Hepatocyte (in vitro differentiated cells): Measurements from ENCODE around the gene DUSP6. TPM values are rescaled to one million over a fixed set of nuclear protein-coding genes. Genes with fewer than 3 reads are reported as not detected.
A peak's percentile ranks its signal among the peaks of the same experiment; 100 is the strongest.

Experiments
- DNase-seq: peaks from one replicate; pipeline ENCODE4 v3.0.0-alpha.2; 2016; ENCODE audit warnings: low spot score
- H2AFZ ChIP-seq: fragments of 200-600 bp; sonication (generic); 2 replicates; pipeline ENCODE4 v1.6.0; 2016; ENCODE audit warnings: antibody characterized with exemption, mild to moderate bottlenecking
- H3K27ac ChIP-seq: fragments of 200-600 bp; sonication (generic); 2 replicates; pipeline ENCODE4 v1.5.1; 2016; ENCODE audit warnings: mild to moderate bottlenecking
- H3K27me3 ChIP-seq: fragments of 200-600 bp; sonication (generic); 2 replicates; pipeline ENCODE4 v1.6.1; 2016
- H3K36me3 ChIP-seq: fragments of 200-600 bp; sonication (generic); replicated peaks from 2 replicates; pipeline ENCODE4 v1.5.1; 2016; ENCODE audit warnings: low read depth; ENCODE audit not compliant: insufficient read depth
- H3K4me1 ChIP-seq: fragments of 200-600 bp; sonication (generic); 2 replicates; pipeline ENCODE4 v1.5.1; 2016; ENCODE audit warnings: mild to moderate bottlenecking, moderate library complexity; ENCODE audit not compliant: insufficient read depth
- H3K4me2 ChIP-seq: fragments of 200-600 bp; sonication (generic); 2 replicates; pipeline ENCODE4 v1.6.0; 2016
- H3K4me3 ChIP-seq: fragments of 200-600 bp; sonication (generic); 2 replicates; pipeline ENCODE4 v1.5.1; 2016; ENCODE audit warnings: mild to moderate bottlenecking
- H3K79me2 ChIP-seq: fragments of 200-600 bp; sonication (generic); 2 replicates; pipeline ENCODE4 v1.6.0; 2017; ENCODE audit warnings: mild to moderate bottlenecking
- H3K9me2 ChIP-seq: fragments of 200-600 bp; sonication (generic); replicated peaks from 2 replicates; pipeline ENCODE4 v1.6.0; 2017; ENCODE audit warnings: mild to moderate bottlenecking; ENCODE audit not compliant: insufficient read depth
- H3K9me3 ChIP-seq: fragments of 200-600 bp; sonication (generic); 2 replicates; pipeline ENCODE4 v1.5.1; 2016; ENCODE audit warnings: low read depth, mild to moderate bottlenecking
- H4K20me1 ChIP-seq: fragments of 200-600 bp; sonication (generic); 2 replicates; pipeline ENCODE4 v1.6.0; 2016; ENCODE audit warnings: mild to moderate bottlenecking; ENCODE audit not compliant: insufficient read depth, poor library complexity, severe bottlenecking
- CTCF ChIP-seq: fragments of 200-600 bp; sonication (generic); IDR thresholded peaks from 2 replicates; pipeline ENCODE4 v1.5.1; 2016; ENCODE audit warnings: antibody characterized with exemption, mild to moderate bottlenecking; ENCODE audit not compliant: poor library complexity
- EZH2 ChIP-seq: fragments of 200-600 bp; sonication (generic); IDR thresholded peaks from 2 replicates; pipeline ENCODE4 v1.6.1; 2016; ENCODE audit warnings: antibody characterized with exemption, mild to moderate bottlenecking, borderline replicate concordance
- EZH2phosphoT487 ChIP-seq: fragments of 200-600 bp; sonication (generic); IDR thresholded peaks from one replicate; pipeline ENCODE4 v1.6.1; 2018; ENCODE audit warnings: antibody characterized with exemption, mild to moderate bottlenecking, low read depth, moderate library complexity; ENCODE audit not compliant: unreplicated experiment, severe bottlenecking
- WGBS: methylation state at CpG from one replicate; pipeline ENCODE4 v1.1.6; 2016; ENCODE audit warnings: low lambda C conversion rate; ENCODE audit errors: missing lambda C conversion rate; 5-methylcytosine and 5-hydroxymethylcytosine counted together
- polyA plus RNA-seq: library from polyadenylated mRNA; unstranded; fragments of >200 nt; fragmentation: Nextera tagmentation; extraction: Ambion mirVana; gene quantifications from 2 replicates; pipeline ENCODE4 v1.2.1, GENCODE V29; 2016
- total RNA-seq: library from RNA; depleted of rRNA; stranded (reverse); fragments of >200 nt; gene quantifications from 2 replicates; pipeline ENCODE4 v1.2.3, GENCODE V29; 2014

DUSP6 gene
- total and polyA plus RNA-seq, 2 experiments from 2014 or later: 51.8 to 52.5 TPM

- Histone ChIP-seq H3K27ac (no peak overlapping the region), H4K20me1 (no peaks in the 10 kb centered on the region), H3K4me3 (no peak overlapping the region), H3K27me3 (no peaks in the 10 kb centered on the region), H3K36me3 (no peaks in the 10 kb centered on the region), H3K9me2 (no peaks in the 10 kb centered on the region), H3K79me2 (peaks cover 17% of the 10 kb centered on the region), H3K4me1 (no peaks in the 10 kb centered on the region), H3K4me2 (no peak overlapping the region), H2AFZ (no peak overlapping the region), H3K9me3 (no peaks in the 10 kb centered on the region)
- no peak for DNase-seq
- TF ChIP-seq EZH2phosphoT487: no peak
- no peak for TF ChIP-seq EZH2
- no peak for TF ChIP-seq CTCF
- 72% methylated on average over 10 of the region's 10 CpGs for WGBS
Measured at GRCh38 chr12:89344043-89344861, 8.0 kb downstream of the DUSP6 start.

- no peak overlapping the region for H3K4me2 ChIP-seq
- H3K9me3 ChIP-seq: no peaks in the 10 kb centered on the region
- H2AFZ ChIP-seq: no peak overlapping the region
- TF ChIP-seq EZH2 (no peak), EZH2phosphoT487 (no peak), CTCF (no peak)
- H3K4me3 ChIP-seq: no peak overlapping the region
- no peaks in the 10 kb centered on the region for H4K20me1 ChIP-seq
- 89% methylated on average over 3 of the region's 3 CpGs for WGBS
- no peaks in the 10 kb centered on the region for H3K27me3 ChIP-seq
- peak; percentile 16 for DNase-seq
- no peaks in the 10 kb centered on the region for H3K36me3 ChIP-seq
- H3K9me2 ChIP-seq: no peaks in the 10 kb centered on the region
- peaks cover 6% of the 10 kb centered on the region for H3K79me2 ChIP-seq
- H3K27ac ChIP-seq: no peak overlapping the region
- no peaks in the 10 kb centered on the region for H3K4me1 ChIP-seq
Measured at GRCh38 chr12:89343127-89343526, 9.2 kb downstream of the DUSP6 start.

- no peaks in the 10 kb centered on the region for H4K20me1 ChIP-seq
- H3K27me3 ChIP-seq: no peaks in the 10 kb centered on the region
- no peaks in the 10 kb centered on the region for H3K36me3 ChIP-seq
- no peaks in the 10 kb centered on the region for H3K4me1 ChIP-seq
- H3K27ac ChIP-seq: no peak overlapping the region
- TF ChIP-seq EZH2 (no peak), EZH2phosphoT487 (no peak), CTCF (no peak)
- no peak for DNase-seq
- H3K4me3 ChIP-seq: no peak overlapping the region
- H3K4me2 ChIP-seq: no peak overlapping the region
- H3K79me2 ChIP-seq: no peaks in the 10 kb centered on the region
- no peaks in the 10 kb centered on the region for H3K9me2 ChIP-seq
- WGBS: 53% methylated on average over 1 of the region's 1 CpG
- no peak overlapping the region for H2AFZ ChIP-seq
- no peaks in the 10 kb centered on the region for H3K9me3 ChIP-seq
Measured at GRCh38 chr12:89340861-89341260, 11.4 kb downstream of the DUSP6 start.
